ENCODE data around the gene ETV4. TPM values are rescaled to one million over a fixed set of nuclear protein-coding genes. Genes with fewer than 3 reads are reported as not detected.

Gene ETV4
- total RNA-seq, 1 donor from 2014 or later = 1.1 TPM

DNA sequence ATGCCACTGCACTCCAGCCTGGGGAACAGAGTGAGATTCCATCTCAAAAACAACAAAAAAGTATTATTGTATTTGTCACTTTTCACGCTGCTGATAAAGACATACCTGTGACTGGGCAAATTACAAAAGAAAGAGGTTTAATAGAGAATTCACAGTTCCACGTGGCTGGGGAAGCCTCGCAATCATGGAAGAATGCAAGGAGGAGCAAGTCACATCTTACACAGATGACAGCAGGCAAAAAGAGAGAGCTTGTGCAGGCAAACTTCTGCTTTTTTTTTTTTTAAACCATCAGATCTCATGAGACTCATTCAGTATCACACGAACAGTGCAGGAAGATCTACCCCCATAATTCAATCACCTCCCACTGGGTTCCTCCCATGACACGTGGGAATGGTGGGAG lies 41.5 kb upstream of the ETV4 start:
- DNase-seq (ENCODE audit: low spot score) = no peak
- Mint-ChIP-seq H3K36me3 (no peaks in the 10 kb centered on the region), H3K4me1 (peaks cover 19% of the 10 kb centered on the region), H3K27me3 (ENCODE audit: insufficient read depth, low read depth) (peaks cover 10% of the 10 kb centered on the region), H3K9me3 (peaks cover 11% of the 10 kb centered on the region), H3K27ac (no peak overlapping the region), H3K4me3 (no peak overlapping the region)
- Histone ChIP-seq H3F3A (ENCODE audit: low read depth) (no peaks in the 10 kb centered on the region), H3K9ac (no peak overlapping the region), H3K79me2 (ENCODE audit: low read depth) (no peaks in the 10 kb centered on the region), H3K27me3 (no peaks in the 10 kb centered on the region), H3K4me2 (no peak overlapping the region), H3K4me3 (no peak overlapping the region), H4K20me1 (ENCODE audit: low read depth) (no peaks in the 10 kb centered on the region), H3K4me1 (peaks cover 3% of the 10 kb centered on the region), H3K27ac (no peak overlapping the region), H3K36me3 (no peaks in the 10 kb centered on the region), H3K9me3 (ENCODE audit: low read depth) (no peaks in the 10 kb centered on the region), H2AFZ (replicated peaks) (no peak overlapping the region)
- TF ChIP-seq, protein P1, sequence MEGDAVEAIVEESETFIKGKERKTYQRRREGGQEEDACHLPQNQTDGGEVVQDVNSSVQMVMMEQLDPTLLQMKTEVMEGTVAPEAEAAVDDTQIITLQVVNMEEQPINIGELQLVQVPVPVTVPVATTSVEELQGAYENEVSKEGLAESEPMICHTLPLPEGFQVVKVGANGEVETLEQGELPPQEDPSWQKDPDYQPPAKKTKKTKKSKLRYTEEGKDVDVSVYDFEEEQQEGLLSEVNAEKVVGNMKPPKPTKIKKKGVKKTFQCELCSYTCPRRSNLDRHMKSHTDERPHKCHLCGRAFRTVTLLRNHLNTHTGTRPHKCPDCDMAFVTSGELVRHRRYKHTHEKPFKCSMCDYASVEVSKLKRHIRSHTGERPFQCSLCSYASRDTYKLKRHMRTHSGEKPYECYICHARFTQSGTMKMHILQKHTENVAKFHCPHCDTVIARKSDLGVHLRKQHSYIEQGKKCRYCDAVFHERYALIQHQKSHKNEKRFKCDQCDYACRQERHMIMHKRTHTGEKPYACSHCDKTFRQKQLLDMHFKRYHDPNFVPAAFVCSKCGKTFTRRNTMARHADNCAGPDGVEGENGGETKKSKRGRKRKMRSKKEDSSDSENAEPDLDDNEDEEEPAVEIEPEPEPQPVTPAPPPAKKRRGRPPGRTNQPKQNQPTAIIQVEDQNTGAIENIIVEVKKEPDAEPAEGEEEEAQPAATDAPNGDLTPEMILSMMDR (IDR thresholded peaks at IDR 0.05) = no peak
- TF ChIP-seq EZH2phosphoT487 (IDR thresholded peaks at IDR 0.05) (no peak), EZH2 (IDR thresholded peaks at IDR 0.05) (no peak)

DNA sequence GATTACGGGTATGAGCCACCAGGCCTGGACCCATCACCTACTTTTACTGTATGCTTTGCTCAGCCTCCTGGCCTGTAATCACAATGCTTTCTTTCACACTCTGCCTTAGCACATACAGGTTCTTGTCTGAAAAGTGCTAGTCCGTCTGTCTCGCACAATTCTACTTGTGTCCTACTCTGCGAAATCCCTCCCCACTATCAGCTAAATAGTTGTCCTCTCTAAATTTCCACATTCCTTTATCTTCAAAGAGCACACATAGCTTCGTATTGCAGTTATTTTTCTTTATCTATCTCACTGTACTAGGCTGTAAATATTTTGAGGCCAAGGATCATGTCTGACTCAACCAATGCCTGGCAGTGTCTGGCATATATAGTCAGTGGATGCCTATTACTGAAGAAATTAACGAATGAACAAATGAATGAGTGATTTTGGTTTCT lies 38.5 kb upstream of the ETV4 start:
- H3K4me3 ChIP-seq = no peak overlapping the region
- peaks cover 1% of the 10 kb centered on the region for H3K4me1 Mint-ChIP-seq
- peaks cover under 1% of the 10 kb centered on the region for H3F3A ChIP-seq (ENCODE audit: low read depth)
- H3K79me2 ChIP-seq (ENCODE audit: low read depth) = no peaks in the 10 kb centered on the region
- no peaks in the 10 kb centered on the region for H3K27me3 ChIP-seq
- H3K27ac ChIP-seq = no peak overlapping the region
- H2AFZ ChIP-seq (replicated peaks) = no peak overlapping the region
- DNase-seq (ENCODE audit: low spot score) = no peak
- no peaks in the 10 kb centered on the region for H4K20me1 ChIP-seq (ENCODE audit: low read depth)
- TF ChIP-seq, protein P1 (IDR thresholded peaks at IDR 0.05) = no peak
- TF ChIP-seq EZH2 (IDR thresholded peaks at IDR 0.05) = no peak
- no peak for TF ChIP-seq EZH2phosphoT487 (IDR thresholded peaks at IDR 0.05)
- H3K27me3 Mint-ChIP-seq (ENCODE audit: insufficient read depth, low read depth) = peaks cover 13% of the 10 kb centered on the region
- no peaks in the 10 kb centered on the region for H3K36me3 ChIP-seq
- H3K9ac ChIP-seq = no peak overlapping the region
- no peaks in the 10 kb centered on the region for H3K36me3 Mint-ChIP-seq
- H3K27ac Mint-ChIP-seq = no peak overlapping the region
- H3K4me1 ChIP-seq = no peaks in the 10 kb centered on the region
- peaks cover 11% of the 10 kb centered on the region for H3K9me3 Mint-ChIP-seq
- H3K4me3 Mint-ChIP-seq = no peak overlapping the region
- H3K9me3 ChIP-seq (ENCODE audit: low read depth) = no peaks in the 10 kb centered on the region
- H3K4me2 ChIP-seq = no peak overlapping the region

GRCh38 chr17:43583332-43583731 lies 37.2 kb upstream of the ETV4 start:
- Histone ChIP-seq H2AFZ (replicated peaks) (no peak overlapping the region), H3K4me1 (peaks cover 13% of the 10 kb centered on the region), H3K79me2 (ENCODE audit: low read depth) (no peaks in the 10 kb centered on the region), H4K20me1 (ENCODE audit: low read depth) (no peaks in the 10 kb centered on the region), H3K4me2 (no peak overlapping the region), H3K4me3 (no peak overlapping the region), H3K27ac (no peak overlapping the region), H3K36me3 (no peaks in the 10 kb centered on the region), H3K9ac (no peak overlapping the region), H3K9me3 (ENCODE audit: low read depth) (no peaks in the 10 kb centered on the region), H3F3A (ENCODE audit: low read depth) (peaks cover 6% of the 10 kb centered on the region), H3K27me3 (no peaks in the 10 kb centered on the region)
- H3K27ac Mint-ChIP-seq = no peak overlapping the region
- TF ChIP-seq, protein P1 (IDR thresholded peaks at IDR 0.05) = no peak
- TF ChIP-seq EZH2 (IDR thresholded peaks at IDR 0.05) (no peak), EZH2phosphoT487 (IDR thresholded peaks at IDR 0.05) (no peak)
- peaks cover 14% of the 10 kb centered on the region for H3K4me1 Mint-ChIP-seq
- peaks cover 6% of the 10 kb centered on the region for H3K9me3 Mint-ChIP-seq
- no peak overlapping the region for H3K4me3 Mint-ChIP-seq
- no peak for DNase-seq (ENCODE audit: low spot score)
- H3K27me3 Mint-ChIP-seq (ENCODE audit: insufficient read depth, low read depth) = peaks cover 12% of the 10 kb centered on the region
- no peaks in the 10 kb centered on the region for H3K36me3 Mint-ChIP-seq

Data from neural progenitor cell (in vitro differentiated cells).